ENCODE measurements around the gene DICER1. TPM values are rescaled to one million over a fixed set of nuclear protein-coding genes. Genes with fewer than 3 reads are reported as not detected.

Gene DICER1
- total and polyA plus RNA-seq, 2 experiments from 2014 or later: 21.4 to 59.2 TPM

DNA sequence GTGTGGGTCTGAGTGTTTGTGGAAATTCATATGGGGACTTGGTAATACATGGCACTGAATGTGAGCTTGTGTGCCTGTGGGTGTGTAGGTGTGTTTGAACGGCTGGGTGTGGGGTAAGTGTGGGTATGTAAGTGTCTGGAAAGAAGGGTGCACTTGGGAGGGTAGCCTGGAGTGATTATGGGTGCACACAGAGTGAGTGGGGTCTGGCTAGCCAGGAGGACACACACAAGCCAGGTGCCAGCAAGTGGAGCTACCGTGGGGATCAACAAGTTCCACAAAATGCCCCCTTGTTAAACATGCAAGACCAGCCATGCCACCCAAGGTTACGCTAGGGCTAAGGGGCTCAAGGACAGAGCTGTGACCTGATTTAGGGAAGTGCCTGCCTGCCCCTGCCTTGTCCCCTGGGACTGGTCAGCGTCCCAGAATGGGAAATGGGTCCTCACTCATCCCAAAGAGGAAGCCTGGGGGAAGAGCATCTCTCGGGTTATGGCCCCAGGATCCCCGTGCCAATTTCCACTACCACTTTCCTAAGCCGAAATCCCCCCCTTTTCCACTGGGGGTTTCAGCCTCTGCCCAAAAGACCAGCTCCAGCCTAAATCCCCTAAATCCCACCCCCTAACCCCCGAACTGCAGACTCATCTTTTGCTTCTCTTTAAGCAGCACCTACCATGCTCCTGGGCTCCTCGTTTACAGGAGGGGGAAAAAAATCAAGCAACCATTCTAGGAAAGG, 118.6 kb downstream of the DICER1 start:
- Mint-ChIP-seq H3K27ac (no peak overlapping the region), H3K36me3 (ENCODE audit: low read depth) (no peaks in the 10 kb centered on the region; the same call in 2 of the 3 replicates), H3K27me3 (ENCODE audit: insufficient read depth, low read depth, poor library complexity) (peaks cover 7% of the 10 kb centered on the region), H3K4me1 (peaks cover 8% of the 10 kb centered on the region; the same call in 2 of the 3 replicates), H3K4me3 (no peak overlapping the region), H3K9me3 (no peaks in the 10 kb centered on the region; the same call in 2 of the 3 replicates)
- no peak overlapping the region for H3K27ac ChIP-seq (ENCODE audit: low read depth)
- no peak overlapping the region for H3K4me2 ChIP-seq
- no peaks in the 10 kb centered on the region for H3K79me2 ChIP-seq (replicated peaks; ENCODE audit: insufficient read depth)
- no peak overlapping the region for H2AFZ ChIP-seq
- H3K36me3 ChIP-seq (ENCODE audit: insufficient read depth): no peaks in the 10 kb centered on the region
- no peaks in the 10 kb centered on the region for H3F3A ChIP-seq (replicated peaks; ENCODE audit: low read depth)
- TF ChIP-seq ZNF331 (CRISPR knock-in tag; IDR thresholded peaks at IDR 0.05; ENCODE audit: low read depth) (no peak), NANOG (IDR thresholded peaks at IDR 0.05; ENCODE audit: borderline replicate concordance) (no peak), ZNF462 (CRISPR knock-in tag; IDR thresholded peaks at IDR 0.05) (no peak), STAT1 (IDR thresholded peaks at IDR 0.05; ENCODE audit: unreplicated experiment) (no peak), EZH2phosphoT487 (IDR thresholded peaks at IDR 0.05; ENCODE audit: unreplicated experiment) (no peak), POLR2AphosphoS5 (IDR thresholded peaks at IDR 0.05; ENCODE audit: low read depth) (no peak), CREB1 (CRISPR knock-in tag; IDR thresholded peaks at IDR 0.05; ENCODE audit: low read depth) (no peak), ZNF114 (CRISPR knock-in tag; IDR thresholded peaks at IDR 0.05) (no peak)
- TF ChIP-seq, protein P1, sequence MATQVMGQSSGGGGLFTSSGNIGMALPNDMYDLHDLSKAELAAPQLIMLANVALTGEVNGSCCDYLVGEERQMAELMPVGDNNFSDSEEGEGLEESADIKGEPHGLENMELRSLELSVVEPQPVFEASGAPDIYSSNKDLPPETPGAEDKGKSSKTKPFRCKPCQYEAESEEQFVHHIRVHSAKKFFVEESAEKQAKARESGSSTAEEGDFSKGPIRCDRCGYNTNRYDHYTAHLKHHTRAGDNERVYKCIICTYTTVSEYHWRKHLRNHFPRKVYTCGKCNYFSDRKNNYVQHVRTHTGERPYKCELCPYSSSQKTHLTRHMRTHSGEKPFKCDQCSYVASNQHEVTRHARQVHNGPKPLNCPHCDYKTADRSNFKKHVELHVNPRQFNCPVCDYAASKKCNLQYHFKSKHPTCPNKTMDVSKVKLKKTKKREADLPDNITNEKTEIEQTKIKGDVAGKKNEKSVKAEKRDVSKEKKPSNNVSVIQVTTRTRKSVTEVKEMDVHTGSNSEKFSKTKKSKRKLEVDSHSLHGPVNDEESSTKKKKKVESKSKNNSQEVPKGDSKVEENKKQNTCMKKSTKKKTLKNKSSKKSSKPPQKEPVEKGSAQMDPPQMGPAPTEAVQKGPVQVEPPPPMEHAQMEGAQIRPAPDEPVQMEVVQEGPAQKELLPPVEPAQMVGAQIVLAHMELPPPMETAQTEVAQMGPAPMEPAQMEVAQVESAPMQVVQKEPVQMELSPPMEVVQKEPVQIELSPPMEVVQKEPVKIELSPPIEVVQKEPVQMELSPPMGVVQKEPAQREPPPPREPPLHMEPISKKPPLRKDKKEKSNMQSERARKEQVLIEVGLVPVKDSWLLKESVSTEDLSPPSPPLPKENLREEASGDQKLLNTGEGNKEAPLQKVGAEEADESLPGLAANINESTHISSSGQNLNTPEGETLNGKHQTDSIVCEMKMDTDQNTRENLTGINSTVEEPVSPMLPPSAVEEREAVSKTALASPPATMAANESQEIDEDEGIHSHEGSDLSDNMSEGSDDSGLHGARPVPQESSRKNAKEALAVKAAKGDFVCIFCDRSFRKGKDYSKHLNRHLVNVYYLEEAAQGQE (IDR thresholded peaks at IDR 0.05; ENCODE audit: unreplicated experiment): no peak
- TF ChIP-seq, protein P2, sequence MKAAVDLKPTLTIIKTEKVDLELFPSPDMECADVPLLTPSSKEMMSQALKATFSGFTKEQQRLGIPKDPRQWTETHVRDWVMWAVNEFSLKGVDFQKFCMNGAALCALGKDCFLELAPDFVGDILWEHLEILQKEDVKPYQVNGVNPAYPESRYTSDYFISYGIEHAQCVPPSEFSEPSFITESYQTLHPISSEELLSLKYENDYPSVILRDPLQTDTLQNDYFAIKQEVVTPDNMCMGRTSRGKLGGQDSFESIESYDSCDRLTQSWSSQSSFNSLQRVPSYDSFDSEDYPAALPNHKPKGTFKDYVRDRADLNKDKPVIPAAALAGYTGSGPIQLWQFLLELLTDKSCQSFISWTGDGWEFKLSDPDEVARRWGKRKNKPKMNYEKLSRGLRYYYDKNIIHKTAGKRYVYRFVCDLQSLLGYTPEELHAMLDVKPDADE (IDR thresholded peaks at IDR 0.05): no peak
- H3K4me1 ChIP-seq (ENCODE audit: insufficient read depth): no peaks in the 10 kb centered on the region
- no peaks in the 10 kb centered on the region for H4K20me1 ChIP-seq (replicated peaks; ENCODE audit: insufficient read depth)
- no peak for DNase-seq (ENCODE audit: low spot score)
- H3K27me3 ChIP-seq (ENCODE audit: insufficient read depth): no peaks in the 10 kb centered on the region
- H3K4me3 ChIP-seq: no peak overlapping the region
- H3K9me2 ChIP-seq (ENCODE audit: insufficient read depth): peaks cover 10% of the 10 kb centered on the region; the same call in 1 of the 2 replicates
- ATAC-seq: no peak
